Measurements from ENCODE around the gene TTC32.

The TTC32 gene

GRCh38 chr2:19873014-19873413, 28.8 kb downstream of the TTC32 start:
- no peak for DNase-seq

GRCh38 chr2:19872302-19872701, 29.5 kb downstream of the TTC32 start:
- no peak for DNase-seq

GRCh38 chr2:19871836-19872235, 29.9 kb downstream of the TTC32 start:
- no peak for DNase-seq

GRCh38 chr2:19870792-19871191, 31.0 kb downstream of the TTC32 start:
- no peak for DNase-seq

GRCh38 chr2:19868701-19869580, 32.8 kb downstream of the TTC32 start:
- no peak for DNase-seq

- DNase-seq: no peak
Observed at GRCh38 chr2:19868224-19868623, 33.6 kb downstream of the TTC32 start.

- DNase-seq: no peak
Observed at GRCh38 chr2:19866771-19867170, 35.0 kb downstream of the TTC32 start.

- DNase-seq: no peak
Observed at GRCh38 chr2:19865151-19865550, 36.6 kb downstream of the TTC32 start.

- no peak for DNase-seq
Observed at GRCh38 chr2:19864381-19864780, 37.4 kb downstream of the TTC32 start.

- DNase-seq: peak; percentile 77
Observed at GRCh38 chr2:19863303-19864041, 38.3 kb downstream of the TTC32 start.

GRCh38 chr2:19861813-19862212, 40.0 kb downstream of the TTC32 start:
- DNase-seq: no peak

GRCh38 chr2:19860022-19860421, 41.8 kb downstream of the TTC32 start:
- DNase-seq: no peak

- DNase-seq: no peak
Observed at GRCh38 chr2:19859565-19859964, 42.2 kb downstream of the TTC32 start.

GRCh38 chr2:19857806-19858205, 44.0 kb downstream of the TTC32 start:
- no peak for DNase-seq

- DNase-seq: no peak
Observed at GRCh38 chr2:19857100-19857499, 44.7 kb downstream of the TTC32 start.

- DNase-seq: no peak
Observed at GRCh38 chr2:19855542-19856431, 46.0 kb downstream of the TTC32 start.

GRCh38 chr2:19854596-19855541, 46.9 kb downstream of the TTC32 start:
- no peak for DNase-seq

- peak; percentile 52 for DNase-seq
Observed at GRCh38 chr2:19851116-19851695, 50.6 kb downstream of the TTC32 start.

- no peak for DNase-seq
Observed at GRCh38 chr2:19850056-19851050, 51.4 kb downstream of the TTC32 start.

- no peak for DNase-seq
Observed at GRCh38 chr2:19848952-19849351, 52.8 kb downstream of the TTC32 start.

Data from 8988T (cell line).